GM12878 (cell line): Measurements from ENCODE around the gene SYNGR4.

Source experiments
- IKZF2 ChIP-seq, 2 experiments: fragments of 450-650 bp; IDR thresholded peaks; 2 replicates each; pipeline ENCODE4 v1.6.1; 2017; ENCODE audit warnings: mild to moderate bottlenecking in 2 of 2, moderate library complexity in 2 of 2
- JUNB ChIP-seq: IDR thresholded peaks from 2 replicates; pipeline ENCODE4 v1.6.1; 2016; ENCODE audit warnings: antibody characterized with exemption, mild to moderate bottlenecking
- NFYA ChIP-seq: IDR thresholded peaks from 2 replicates; pipeline ENCODE4 v1.6.1; 2011; ENCODE audit warnings: low read depth, mild to moderate bottlenecking, low read length, improper control_type of control experiment, borderline replicate concordance
- YBX1 ChIP-seq: fragments of 450-650 bp; IDR thresholded peaks from 2 replicates; pipeline ENCODE4 v1.6.1; 2016; ENCODE audit warnings: antibody characterized with exemption
- TF ChIP-seq, protein P1 (sequence below): IDR thresholded peaks from 2 replicates; pipeline ENCODE4 v1.6.1; 2011; ENCODE audit warnings: borderline replicate concordance, low read depth, mild to moderate bottlenecking, moderate library complexity, low read length; ENCODE audit not compliant: insufficient read depth, poor library complexity, severe bottlenecking
- TF ChIP-seq, protein P2 (sequence below): fragments of 150-350 bp; IDR thresholded peaks from 2 replicates; pipeline ENCODE4 v1.6.1; 2016; ENCODE audit warnings: low read depth, low read length
- TF ChIP-seq, protein P3 (sequence below): IDR thresholded peaks from 2 replicates; pipeline ENCODE4 v1.6.1; 2011; ENCODE audit warnings: mild to moderate bottlenecking, low read depth, low read length, moderate library complexity; ENCODE audit not compliant: insufficient replicate concordance
- TF ChIP-seq, protein P4 (sequence below), 3 experiments: IDR thresholded peaks in 2 of 3; conservative IDR thresholded peaks in 1 of 3; 2 replicates each; pipeline ENCODE4 v1.5.1; 2011; ENCODE audit warnings: low read depth in 3 of 3, low read length in 3 of 3, mild to moderate bottlenecking in 3 of 3, control low read depth in 2 of 3, moderate library complexity in 2 of 3, inconsistent platforms in 1 of 3, mixed read lengths in 1 of 3; ENCODE audit not compliant: control insufficient read depth in 2 of 3, insufficient read depth in 1 of 3; ENCODE audit errors: extremely low read depth in 1 of 3
- TF ChIP-seq, protein P5 (sequence below): fragments of 450-650 bp; IDR thresholded peaks from 2 replicates; pipeline ENCODE4 v1.6.1; 2017; ENCODE audit warnings: mild to moderate bottlenecking

DNA sequence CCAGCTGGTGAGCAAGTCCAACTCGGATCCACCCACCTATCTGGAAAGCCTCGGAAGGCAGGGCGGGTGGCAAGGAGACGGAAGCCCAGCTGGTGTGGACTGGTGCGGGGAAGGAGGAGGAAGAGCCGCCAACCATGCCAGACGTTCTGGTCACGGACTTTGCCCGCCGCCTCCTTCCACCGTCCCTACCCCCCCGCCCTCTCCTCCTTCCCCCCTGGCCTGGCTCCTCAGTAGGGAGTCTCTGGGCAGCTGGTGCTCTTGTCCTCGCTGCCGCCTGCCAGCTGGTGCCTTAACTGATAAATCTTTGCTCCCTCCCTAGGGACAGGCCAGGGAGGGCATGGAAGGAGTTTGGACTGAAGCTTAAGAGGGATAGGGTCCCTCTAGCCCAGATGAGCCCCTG, 4.8 kb downstream of the SYNGR4 start:
- TF ChIP-seq YBX1 (no peak), IKZF2 (IDR thresholded peaks at IDR 0.05) (no peak), NFYA (no peak), JUNB (no peak)
- TF ChIP-seq, protein P1, sequence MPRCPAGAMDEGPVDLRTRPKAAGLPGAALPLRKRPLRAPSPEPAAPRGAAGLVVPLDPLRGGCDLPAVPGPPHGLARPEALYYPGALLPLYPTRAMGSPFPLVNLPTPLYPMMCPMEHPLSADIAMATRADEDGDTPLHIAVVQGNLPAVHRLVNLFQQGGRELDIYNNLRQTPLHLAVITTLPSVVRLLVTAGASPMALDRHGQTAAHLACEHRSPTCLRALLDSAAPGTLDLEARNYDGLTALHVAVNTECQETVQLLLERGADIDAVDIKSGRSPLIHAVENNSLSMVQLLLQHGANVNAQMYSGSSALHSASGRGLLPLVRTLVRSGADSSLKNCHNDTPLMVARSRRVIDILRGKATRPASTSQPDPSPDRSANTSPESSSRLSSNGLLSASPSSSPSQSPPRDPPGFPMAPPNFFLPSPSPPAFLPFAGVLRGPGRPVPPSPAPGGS, result no peak
- TF ChIP-seq, protein P2, sequence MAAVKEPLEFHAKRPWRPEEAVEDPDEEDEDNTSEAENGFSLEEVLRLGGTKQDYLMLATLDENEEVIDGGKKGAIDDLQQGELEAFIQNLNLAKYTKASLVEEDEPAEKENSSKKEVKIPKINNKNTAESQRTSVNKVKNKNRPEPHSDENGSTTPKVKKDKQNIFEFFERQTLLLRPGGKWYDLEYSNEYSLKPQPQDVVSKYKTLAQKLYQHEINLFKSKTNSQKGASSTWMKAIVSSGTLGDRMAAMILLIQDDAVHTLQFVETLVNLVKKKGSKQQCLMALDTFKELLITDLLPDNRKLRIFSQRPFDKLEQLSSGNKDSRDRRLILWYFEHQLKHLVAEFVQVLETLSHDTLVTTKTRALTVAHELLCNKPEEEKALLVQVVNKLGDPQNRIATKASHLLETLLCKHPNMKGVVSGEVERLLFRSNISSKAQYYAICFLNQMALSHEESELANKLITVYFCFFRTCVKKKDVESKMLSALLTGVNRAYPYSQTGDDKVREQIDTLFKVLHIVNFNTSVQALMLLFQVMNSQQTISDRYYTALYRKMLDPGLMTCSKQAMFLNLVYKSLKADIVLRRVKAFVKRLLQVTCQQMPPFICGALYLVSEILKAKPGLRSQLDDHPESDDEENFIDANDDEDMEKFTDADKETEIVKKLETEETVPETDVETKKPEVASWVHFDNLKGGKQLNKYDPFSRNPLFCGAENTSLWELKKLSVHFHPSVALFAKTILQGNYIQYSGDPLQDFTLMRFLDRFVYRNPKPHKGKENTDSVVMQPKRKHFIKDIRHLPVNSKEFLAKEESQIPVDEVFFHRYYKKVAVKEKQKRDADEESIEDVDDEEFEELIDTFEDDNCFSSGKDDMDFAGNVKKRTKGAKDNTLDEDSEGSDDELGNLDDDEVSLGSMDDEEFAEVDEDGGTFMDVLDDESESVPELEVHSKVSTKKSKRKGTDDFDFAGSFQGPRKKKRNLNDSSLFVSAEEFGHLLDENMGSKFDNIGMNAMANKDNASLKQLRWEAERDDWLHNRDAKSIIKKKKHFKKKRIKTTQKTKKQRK, result no peak
- TF ChIP-seq, protein P3, sequence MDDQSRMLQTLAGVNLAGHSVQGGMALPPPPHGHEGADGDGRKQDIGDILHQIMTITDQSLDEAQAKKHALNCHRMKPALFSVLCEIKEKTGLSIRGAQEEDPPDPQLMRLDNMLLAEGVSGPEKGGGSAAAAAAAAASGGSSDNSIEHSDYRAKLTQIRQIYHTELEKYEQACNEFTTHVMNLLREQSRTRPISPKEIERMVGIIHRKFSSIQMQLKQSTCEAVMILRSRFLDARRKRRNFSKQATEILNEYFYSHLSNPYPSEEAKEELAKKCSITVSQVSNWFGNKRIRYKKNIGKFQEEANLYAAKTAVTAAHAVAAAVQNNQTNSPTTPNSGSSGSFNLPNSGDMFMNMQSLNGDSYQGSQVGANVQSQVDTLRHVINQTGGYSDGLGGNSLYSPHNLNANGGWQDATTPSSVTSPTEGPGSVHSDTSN, result no peak
- TF ChIP-seq, protein P4, sequence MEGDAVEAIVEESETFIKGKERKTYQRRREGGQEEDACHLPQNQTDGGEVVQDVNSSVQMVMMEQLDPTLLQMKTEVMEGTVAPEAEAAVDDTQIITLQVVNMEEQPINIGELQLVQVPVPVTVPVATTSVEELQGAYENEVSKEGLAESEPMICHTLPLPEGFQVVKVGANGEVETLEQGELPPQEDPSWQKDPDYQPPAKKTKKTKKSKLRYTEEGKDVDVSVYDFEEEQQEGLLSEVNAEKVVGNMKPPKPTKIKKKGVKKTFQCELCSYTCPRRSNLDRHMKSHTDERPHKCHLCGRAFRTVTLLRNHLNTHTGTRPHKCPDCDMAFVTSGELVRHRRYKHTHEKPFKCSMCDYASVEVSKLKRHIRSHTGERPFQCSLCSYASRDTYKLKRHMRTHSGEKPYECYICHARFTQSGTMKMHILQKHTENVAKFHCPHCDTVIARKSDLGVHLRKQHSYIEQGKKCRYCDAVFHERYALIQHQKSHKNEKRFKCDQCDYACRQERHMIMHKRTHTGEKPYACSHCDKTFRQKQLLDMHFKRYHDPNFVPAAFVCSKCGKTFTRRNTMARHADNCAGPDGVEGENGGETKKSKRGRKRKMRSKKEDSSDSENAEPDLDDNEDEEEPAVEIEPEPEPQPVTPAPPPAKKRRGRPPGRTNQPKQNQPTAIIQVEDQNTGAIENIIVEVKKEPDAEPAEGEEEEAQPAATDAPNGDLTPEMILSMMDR (IDR thresholded peaks at IDR 0.05 in 2 of 3, conservative IDR thresholded peaks at IDR 0.05 in 1 of 3; ENCODE audit: control insufficient read depth in 2 of 3, extremely low read depth in 1 of 3, insufficient read depth in 1 of 3, low read depth in 3 of 3, low read length in 3 of 3), result no peak
- TF ChIP-seq, protein P5, sequence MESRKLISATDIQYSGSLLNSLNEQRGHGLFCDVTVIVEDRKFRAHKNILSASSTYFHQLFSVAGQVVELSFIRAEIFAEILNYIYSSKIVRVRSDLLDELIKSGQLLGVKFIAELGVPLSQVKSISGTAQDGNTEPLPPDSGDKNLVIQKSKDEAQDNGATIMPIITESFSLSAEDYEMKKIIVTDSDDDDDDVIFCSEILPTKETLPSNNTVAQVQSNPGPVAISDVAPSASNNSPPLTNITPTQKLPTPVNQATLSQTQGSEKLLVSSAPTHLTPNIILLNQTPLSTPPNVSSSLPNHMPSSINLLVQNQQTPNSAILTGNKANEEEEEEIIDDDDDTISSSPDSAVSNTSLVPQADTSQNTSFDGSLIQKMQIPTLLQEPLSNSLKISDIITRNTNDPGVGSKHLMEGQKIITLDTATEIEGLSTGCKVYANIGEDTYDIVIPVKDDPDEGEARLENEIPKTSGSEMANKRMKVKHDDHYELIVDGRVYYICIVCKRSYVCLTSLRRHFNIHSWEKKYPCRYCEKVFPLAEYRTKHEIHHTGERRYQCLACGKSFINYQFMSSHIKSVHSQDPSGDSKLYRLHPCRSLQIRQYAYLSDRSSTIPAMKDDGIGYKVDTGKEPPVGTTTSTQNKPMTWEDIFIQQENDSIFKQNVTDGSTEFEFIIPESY, result no peak
